Measurements from ENCODE around the gene CPSF4L.

GRCh38 chr17:73278465-73279453, 17.1 kb upstream of the CPSF4L start:
- no peak for TF ChIP-seq CTCF (IDR thresholded peaks at IDR 0.05)
- no peak for TF ChIP-seq POLR2A (IDR thresholded peaks at IDR 0.05)

Data from right lobe of liver (tissue), 4 donors.